Mesothelial cell of epicardium (in vitro differentiated cells): ENCODE results near the gene NFKBIZ. TPM values are rescaled to one million over a fixed set of nuclear protein-coding genes. Genes with fewer than 3 reads are reported as not detected.

Experiments
- DNase-seq, 2 experiments: peaks; one replicate each; pipeline ENCODE4 v3.0.0; 2021; ENCODE audit warnings: low spot score in 2 of 2; ENCODE audit not compliant: unreplicated experiment in 2 of 2
- H3K27ac Mint-ChIP-seq: 2 replicates; pipeline ENCODE4 v1.8.0; 2021; ENCODE audit warnings: mixed read lengths
- H3K27me3 Mint-ChIP-seq: 2 replicates; pipeline ENCODE4 v1.8.0; 2021; ENCODE audit warnings: low read depth, mixed read lengths
- H3K36me3 Mint-ChIP-seq: 2 replicates; pipeline ENCODE4 v1.8.0; 2021; ENCODE audit warnings: mixed read lengths
- H3K4me1 Mint-ChIP-seq: 2 replicates; pipeline ENCODE4 v1.8.0; 2021; ENCODE audit warnings: mixed read lengths
- H3K4me3 Mint-ChIP-seq: 2 replicates; pipeline ENCODE4 v1.8.0; 2021; ENCODE audit warnings: mild to moderate bottlenecking, moderate library complexity, mixed read lengths
- H3K9me3 Mint-ChIP-seq: 2 replicates; pipeline ENCODE4 v1.8.0; 2021; ENCODE audit warnings: mixed read lengths
- CTCF ChIP-seq: fragments of 200-600 bp; sonication (generic); IDR thresholded peaks from one replicate; pipeline ENCODE4 v1.5.0; 2021; ENCODE audit warnings: antibody characterized with exemption; ENCODE audit not compliant: unreplicated experiment
- total RNA-seq: library from RNA; stranded (reverse); gene quantifications from 3 replicates; pipeline ENCODE4 v1.2.1, GENCODE V29; 2021

Gene NFKBIZ
- total RNA-seq, 1 donor from 2014 or later, result 142 TPM

GRCh38 chr3:101865751-101866509 is 16.6 kb downstream of the NFKBIZ start:
- H3K36me3 Mint-ChIP-seq, result peaks cover 9% of the 10 kb centered on the region
- H3K9me3 Mint-ChIP-seq, result no peaks in the 10 kb centered on the region
- TF ChIP-seq CTCF, result no peak
- no peak for DNase-seq
- no peak overlapping the region for H3K4me3 Mint-ChIP-seq
- no peaks in the 10 kb centered on the region for H3K27me3 Mint-ChIP-seq
- peak overlapping the region; percentile 89 for H3K27ac Mint-ChIP-seq
- H3K4me1 Mint-ChIP-seq, result peaks cover 28% of the 10 kb centered on the region

GRCh38 chr3:101867511-101867910 is 18.2 kb downstream of the NFKBIZ start:
- Mint-ChIP-seq H3K4me3 (no peak overlapping the region), H3K9me3 (no peaks in the 10 kb centered on the region)
- no peak for TF ChIP-seq CTCF

GRCh38 chr3:101867996-101868395 is 18.7 kb downstream of the NFKBIZ start:
- H3K9me3 Mint-ChIP-seq, result peaks cover under 1% of the 10 kb centered on the region
- H3K4me3 Mint-ChIP-seq, result no peak overlapping the region
- peak overlapping the region; percentile 36 for H3K27ac Mint-ChIP-seq
- peaks cover 2% of the 10 kb centered on the region for H3K36me3 Mint-ChIP-seq
- H3K27me3 Mint-ChIP-seq, result no peaks in the 10 kb centered on the region
- DNase-seq, result no peak
- H3K4me1 Mint-ChIP-seq, result peaks cover 28% of the 10 kb centered on the region
- no peak for TF ChIP-seq CTCF

More at GRCh38 chr3:101867511-101867910, 18.2 kb downstream of the NFKBIZ start:
- peaks cover 2% of the 10 kb centered on the region for H3K36me3 Mint-ChIP-seq
- H3K4me1 Mint-ChIP-seq, result peaks cover 28% of the 10 kb centered on the region
- DNase-seq, result no peak
- no peaks in the 10 kb centered on the region for H3K27me3 Mint-ChIP-seq
- H3K27ac Mint-ChIP-seq, result peak overlapping the region; percentile 36

- DNase-seq, result no peak
- Mint-ChIP-seq H3K4me3 (no peak overlapping the region), H3K36me3 (no peaks in the 10 kb centered on the region), H3K27me3 (no peaks in the 10 kb centered on the region), H3K4me1 (peaks cover 28% of the 10 kb centered on the region), H3K27ac (peak overlapping the region; percentile 53), H3K9me3 (peaks cover 5% of the 10 kb centered on the region)
- no peak for TF ChIP-seq CTCF
Measured at GRCh38 chr3:101868534-101869464, 19.5 kb downstream of the NFKBIZ start.

- H3K36me3 Mint-ChIP-seq, result no peaks in the 10 kb centered on the region
- H3K4me3 Mint-ChIP-seq, result no peak overlapping the region
- no peak for DNase-seq
- no peak overlapping the region for H3K27ac Mint-ChIP-seq
- H3K4me1 Mint-ChIP-seq, result peaks cover 28% of the 10 kb centered on the region
- H3K27me3 Mint-ChIP-seq, result no peaks in the 10 kb centered on the region
- H3K9me3 Mint-ChIP-seq, result peaks cover 5% of the 10 kb centered on the region
- no peak for TF ChIP-seq CTCF
Measured at GRCh38 chr3:101870138-101870537, 20.8 kb downstream of the NFKBIZ start.
